ENCODE results near the gene HRNR.

Gene HRNR

DNA sequence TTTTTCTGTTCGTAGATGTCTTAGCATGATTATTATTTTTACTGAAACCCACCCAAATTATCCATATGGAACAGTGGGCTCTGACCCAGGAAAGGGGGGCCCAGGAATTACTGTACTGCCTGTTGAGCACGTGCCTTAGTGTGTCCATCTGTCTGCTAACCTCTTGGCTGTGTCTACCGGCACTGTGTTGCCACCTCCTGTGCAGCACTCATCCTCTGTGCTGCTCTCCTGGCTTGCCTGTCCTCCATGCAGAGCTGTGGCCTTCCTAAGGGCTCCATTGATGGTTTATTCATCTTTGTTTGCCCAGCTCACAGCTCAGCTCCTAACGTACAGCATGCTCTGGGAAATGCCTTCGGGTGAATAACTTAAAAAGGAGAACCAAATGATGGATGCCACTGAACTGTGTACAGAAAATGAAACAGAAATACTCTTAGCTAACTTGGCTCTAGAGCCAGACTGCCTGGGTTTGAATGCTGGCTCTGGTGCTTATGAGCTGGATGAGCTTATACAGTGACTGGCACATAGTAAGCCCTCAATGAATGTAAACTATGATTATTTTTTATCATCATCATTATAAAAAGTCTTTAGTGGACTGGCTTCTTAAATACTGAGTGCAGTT, 53.6 kb downstream of the HRNR start:
- DNase-seq (ENCODE audit: low read depth): no peak
- H3K4me3 ChIP-seq (ENCODE audit: low read length): no peak overlapping the region
- TF ChIP-seq, protein P1, sequence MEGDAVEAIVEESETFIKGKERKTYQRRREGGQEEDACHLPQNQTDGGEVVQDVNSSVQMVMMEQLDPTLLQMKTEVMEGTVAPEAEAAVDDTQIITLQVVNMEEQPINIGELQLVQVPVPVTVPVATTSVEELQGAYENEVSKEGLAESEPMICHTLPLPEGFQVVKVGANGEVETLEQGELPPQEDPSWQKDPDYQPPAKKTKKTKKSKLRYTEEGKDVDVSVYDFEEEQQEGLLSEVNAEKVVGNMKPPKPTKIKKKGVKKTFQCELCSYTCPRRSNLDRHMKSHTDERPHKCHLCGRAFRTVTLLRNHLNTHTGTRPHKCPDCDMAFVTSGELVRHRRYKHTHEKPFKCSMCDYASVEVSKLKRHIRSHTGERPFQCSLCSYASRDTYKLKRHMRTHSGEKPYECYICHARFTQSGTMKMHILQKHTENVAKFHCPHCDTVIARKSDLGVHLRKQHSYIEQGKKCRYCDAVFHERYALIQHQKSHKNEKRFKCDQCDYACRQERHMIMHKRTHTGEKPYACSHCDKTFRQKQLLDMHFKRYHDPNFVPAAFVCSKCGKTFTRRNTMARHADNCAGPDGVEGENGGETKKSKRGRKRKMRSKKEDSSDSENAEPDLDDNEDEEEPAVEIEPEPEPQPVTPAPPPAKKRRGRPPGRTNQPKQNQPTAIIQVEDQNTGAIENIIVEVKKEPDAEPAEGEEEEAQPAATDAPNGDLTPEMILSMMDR (conservative IDR thresholded peaks at IDR 0.05; ENCODE audit: low read length): no peak

DNA sequence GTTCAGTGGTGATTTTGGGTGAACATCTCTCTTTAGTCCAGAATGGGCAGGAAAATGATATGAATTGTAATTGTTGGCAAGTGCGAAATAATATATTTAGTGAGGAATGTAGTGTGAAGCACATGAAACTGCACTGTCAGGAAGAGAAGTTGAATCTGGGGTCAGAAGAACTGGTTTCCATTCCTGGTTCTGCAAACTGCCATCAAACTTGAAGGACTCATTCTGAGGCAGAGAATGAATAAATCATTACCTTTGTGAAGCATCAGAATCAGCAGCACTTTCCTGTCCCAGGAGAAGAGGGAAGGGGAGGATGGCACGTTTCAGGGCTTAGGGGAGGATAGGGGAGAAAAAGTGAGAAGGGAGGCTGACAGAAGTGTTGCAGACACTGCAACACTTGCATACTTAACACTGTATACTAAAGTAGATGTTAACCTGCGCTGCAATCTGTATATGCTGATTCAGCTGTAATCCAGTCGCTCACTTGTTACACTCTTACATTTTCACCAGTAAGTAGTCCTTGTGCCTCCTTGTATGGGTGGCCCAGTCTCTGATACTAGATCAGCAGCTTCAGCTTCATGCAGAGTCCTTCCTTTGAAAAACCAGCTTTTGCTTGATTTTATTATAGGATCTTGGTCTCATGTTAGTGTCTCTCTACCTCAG, 54.5 kb downstream of the HRNR start:
- DNase-seq (ENCODE audit: low read depth): no peak
- no peak overlapping the region for H3K4me3 ChIP-seq (ENCODE audit: low read length)
- TF ChIP-seq, protein P1 (conservative IDR thresholded peaks at IDR 0.05; ENCODE audit: low read length): no peak

DNA sequence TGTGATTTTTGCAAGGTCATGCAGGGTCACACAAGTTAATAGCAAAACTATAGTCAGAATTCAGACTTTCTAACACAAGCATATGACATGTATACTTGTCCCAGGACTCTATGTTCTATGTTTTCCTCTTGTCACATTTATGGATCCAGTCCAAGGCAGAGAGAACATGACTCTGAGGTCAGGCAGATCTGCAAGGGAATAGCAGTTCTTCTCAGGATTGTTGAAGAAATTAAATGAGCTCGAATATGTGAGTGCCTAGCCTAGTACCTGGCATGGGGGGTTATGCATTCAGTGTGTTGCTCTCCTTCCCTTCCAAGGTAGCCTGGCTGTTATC, 55.5 kb downstream of the HRNR start:
- no peak for DNase-seq (ENCODE audit: low read depth)
- no peak overlapping the region for H3K4me3 ChIP-seq (ENCODE audit: low read length)
- TF ChIP-seq, protein P1 (conservative IDR thresholded peaks at IDR 0.05; ENCODE audit: low read length): no peak

DNA sequence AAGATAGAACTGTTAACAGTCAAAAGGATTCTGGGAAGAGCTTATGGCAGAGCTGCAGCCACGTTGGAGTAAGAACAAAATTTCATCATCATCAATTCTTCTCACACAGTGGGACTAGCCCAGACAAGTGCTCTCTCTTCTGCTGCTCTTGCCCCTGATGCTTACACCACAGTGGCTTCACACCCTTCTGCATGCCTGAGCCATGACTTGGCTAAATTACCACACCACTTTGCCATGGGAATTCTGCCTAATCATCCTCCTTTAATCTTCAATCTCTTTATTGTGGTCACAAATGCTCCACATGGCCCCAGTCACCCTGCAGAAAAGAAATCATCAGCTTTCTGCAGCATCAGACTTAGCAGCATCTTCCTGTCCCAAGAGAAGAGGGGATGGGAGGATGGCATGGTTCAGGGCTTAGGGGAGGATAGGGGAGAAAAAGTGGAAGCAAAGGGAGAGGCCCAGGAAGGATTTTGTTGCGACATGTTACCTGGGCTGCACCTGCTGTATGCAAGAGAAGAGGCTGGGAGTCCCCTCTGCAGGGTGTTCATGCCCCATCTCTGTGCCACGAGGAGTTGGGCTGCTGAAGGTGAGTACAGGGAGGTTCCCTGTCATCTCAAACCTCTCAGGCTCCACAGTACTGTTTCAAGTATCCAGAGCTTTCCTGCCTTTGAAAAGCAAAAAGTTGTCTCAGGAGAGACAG, 56.0 kb downstream of the HRNR start:
- TF ChIP-seq, protein P1 (conservative IDR thresholded peaks at IDR 0.05; ENCODE audit: low read length): no peak
- DNase-seq (ENCODE audit: low read depth): peak; percentile 97
- no peak overlapping the region for H3K4me3 ChIP-seq (ENCODE audit: low read length)

DNA sequence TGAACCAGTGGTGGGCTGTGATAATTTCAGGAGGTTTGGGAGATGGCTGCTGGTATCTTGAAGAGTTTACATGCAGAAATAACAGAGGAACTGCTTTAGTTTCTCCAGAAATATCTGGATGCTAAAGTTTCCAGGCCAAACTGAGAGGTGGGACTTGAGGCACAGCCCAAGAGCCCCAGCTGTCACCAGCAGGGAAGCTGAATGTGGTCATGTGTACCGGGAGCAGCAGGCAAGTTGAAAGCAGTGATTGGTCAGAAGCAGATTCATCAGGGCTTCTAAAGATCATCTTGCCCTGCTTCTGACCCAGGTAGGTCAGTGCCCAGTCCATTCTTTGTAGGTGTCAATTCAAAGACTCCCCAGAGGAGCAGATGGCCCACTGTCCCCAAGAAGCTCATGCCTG, 57.0 kb downstream of the HRNR start:
- TF ChIP-seq, protein P1 (conservative IDR thresholded peaks at IDR 0.05; ENCODE audit: low read length): no peak
- H3K4me3 ChIP-seq (ENCODE audit: low read length): no peak overlapping the region
- DNase-seq (ENCODE audit: low read depth): no peak

DNA sequence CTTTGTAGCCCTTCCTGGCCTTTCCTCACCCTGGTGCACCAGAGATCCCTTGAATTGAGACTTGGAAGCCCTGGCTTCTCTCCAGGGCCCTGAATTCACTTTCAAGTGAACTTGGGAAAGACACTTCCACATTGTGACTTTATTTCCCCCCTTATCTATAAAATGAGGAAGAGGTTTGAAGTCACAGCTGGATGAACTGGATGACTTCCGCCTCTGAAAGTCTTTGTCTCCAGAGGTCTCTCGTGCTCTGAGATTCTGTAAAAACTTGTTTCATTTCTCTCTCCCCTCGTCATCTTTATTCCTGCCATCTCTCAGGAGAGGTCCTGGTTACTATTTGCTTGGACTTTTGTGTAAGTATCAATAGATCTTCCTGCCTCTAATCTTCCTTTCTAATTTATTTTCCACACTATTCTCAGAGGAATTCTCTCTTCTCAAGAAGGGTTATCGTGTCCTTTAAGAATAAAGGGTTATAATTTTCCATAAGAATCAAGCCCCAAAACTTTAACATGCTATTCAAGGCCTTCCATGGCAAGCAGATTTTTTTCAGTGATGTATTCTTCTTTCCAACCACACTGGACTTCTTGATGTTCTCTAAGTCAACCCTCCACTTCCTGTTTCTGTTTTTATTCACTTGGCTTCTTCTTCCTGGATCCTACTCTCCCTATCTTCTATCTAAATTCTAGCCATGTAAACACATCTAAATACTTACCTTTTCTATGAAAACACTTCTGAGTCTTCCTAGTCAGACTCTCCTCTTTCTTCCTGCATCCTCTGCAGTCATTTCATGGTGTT, 58.5 kb downstream of the HRNR start:
- no peak for DNase-seq (ENCODE audit: low read depth)
- H3K4me3 ChIP-seq (ENCODE audit: low read length): no peak overlapping the region
- TF ChIP-seq, protein P1 (conservative IDR thresholded peaks at IDR 0.05; ENCODE audit: low read length): no peak
